Putamen (tissue), 1 donor: ENCODE results near the gene ZDHHC4.
"Not testable (repeated sequence)": the region's sequence is repeated elsewhere in the genome, so short reads cannot be mapped to it uniquely, and the experiment has no call there.

Source experiments
- DNase-seq: peaks from one replicate; pipeline ENCODE4 v3.0.0-alpha.2; 2016; ENCODE audit warnings: low spot score

The ZDHHC4 gene

GRCh38 chr7:6562106-6562505 is 15.1 kb upstream of the ZDHHC4 start:
- DNase-seq = no peak

- no peak for DNase-seq
Measured at GRCh38 chr7:6563936-6564770, 13.1 kb upstream of the ZDHHC4 start.

GRCh38 chr7:6565655-6566054 is 11.6 kb upstream of the ZDHHC4 start:
- DNase-seq = no peak

- no peak for DNase-seq
Measured at GRCh38 chr7:6567886-6568285, 9.4 kb upstream of the ZDHHC4 start.

GRCh38 chr7:6571160-6571779 is 6.0 kb upstream of the ZDHHC4 start:
- no peak for DNase-seq

- no peak for DNase-seq
Measured at GRCh38 chr7:6575281-6576023, 1.8 kb upstream of the ZDHHC4 start.

GRCh38 chr7:6576024-6576866 is 1.0 kb upstream of the ZDHHC4 start:
- no peak for DNase-seq

GRCh38 chr7:6576867-6577368 is 336 bp upstream of the ZDHHC4 start:
- not testable (repeated sequence) for DNase-seq

GRCh38 chr7:6578114-6579084 is 1.1 kb downstream of the ZDHHC4 start:
- DNase-seq = no peak

- DNase-seq = no peak
Measured at GRCh38 chr7:6579446-6579845, 2.2 kb downstream of the ZDHHC4 start.

- not testable (repeated sequence) for DNase-seq
Measured at GRCh38 chr7:6585746-6586432, 8.6 kb downstream of the ZDHHC4 start.

GRCh38 chr7:6588566-6588965 is 11.3 kb downstream of the ZDHHC4 start:
- no peak for DNase-seq

- DNase-seq = no peak
Measured at GRCh38 chr7:6589151-6589828, 12.0 kb downstream of the ZDHHC4 start.

GRCh38 chr7:6589829-6590644 is 12.8 kb downstream of the ZDHHC4 start, which contains the start of gene INTS15:
TSS of gene INTS15 (plus strand) at chr7:6590021. CDS start at chr7:6590284, 263 bp downstream.
- peak; percentile 71 for DNase-seq

- DNase-seq = no peak
Measured at GRCh38 chr7:6590645-6591110, 13.4 kb downstream of the ZDHHC4 start.

- no peak for DNase-seq
Measured at GRCh38 chr7:6600093-6600492, 22.8 kb downstream of the ZDHHC4 start.

GRCh38 chr7:6604458-6604857 is 27.2 kb downstream of the ZDHHC4 start:
- DNase-seq = no peak
